HepG2 (cell line): ENCODE measurements around the gene NOTCH3. TPM values are rescaled to one million over a fixed set of nuclear protein-coding genes. Genes with fewer than 3 reads are reported as not detected.

ENCODE experiments used
- ARID2 ChIP-seq: sonication (generic); formaldehyde crosslinking; IDR thresholded peaks from 2 replicates; pipeline ENCODE4 v1.8.1; 2022; ENCODE audit warnings: mild to moderate bottlenecking, missing genetic modification reagents, borderline replicate concordance
- DRAP1 ChIP-seq: IDR thresholded peaks from 2 replicates; pipeline ENCODE4 v1.6.1; 2016; ENCODE audit warnings: missing genetic modification reagents, missing compliant biosample characterization
- ETS1 ChIP-seq: sonication (generic); formaldehyde crosslinking; IDR thresholded peaks from 2 replicates; pipeline ENCODE4 v1.4.0; 2020; ENCODE audit warnings: missing genetic modification reagents
- GRHL1 ChIP-seq: sonication (generic); formaldehyde crosslinking; conservative IDR thresholded peaks from 2 replicates; pipeline ENCODE4 v1.8.0; 2022; ENCODE audit warnings: missing genetic modification reagents
- HNRNPK ChIP-seq: fragments of 200-400 bp; formaldehyde crosslinking; IDR thresholded peaks from 2 replicates; pipeline ENCODE4 v1.6.1; 2018; ENCODE audit warnings: low read length, low read depth, moderate library complexity, mild to moderate bottlenecking; ENCODE audit not compliant: poor library complexity, severe bottlenecking
- HOXA9 ChIP-seq: sonication (generic); formaldehyde crosslinking; IDR thresholded peaks from 2 replicates; pipeline ENCODE4 v1.8.1; 2022; ENCODE audit warnings: missing genetic modification reagents, mild to moderate bottlenecking, moderate library complexity, borderline replicate concordance
- JUN ChIP-seq: sonication (generic); formaldehyde crosslinking; IDR thresholded peaks from 2 replicates; pipeline ENCODE4 v1.4.0; 2020; ENCODE audit warnings: mild to moderate bottlenecking, missing genetic modification reagents
- MTA3 ChIP-seq: sonication (generic); formaldehyde crosslinking; IDR thresholded peaks from 2 replicates; pipeline ENCODE4 v1.4.0; 2020; ENCODE audit warnings: missing genetic modification reagents
- MZF1 ChIP-seq: sonication (generic); formaldehyde crosslinking; IDR thresholded peaks from 2 replicates; pipeline ENCODE4 v1.8.1; 2023; ENCODE audit warnings: mild to moderate bottlenecking, missing genetic modification reagents, borderline replicate concordance
- NR0B2 ChIP-seq: sonication (generic); formaldehyde crosslinking; IDR thresholded peaks from 2 replicates; pipeline ENCODE4 v1.4.0; 2020; ENCODE audit warnings: mild to moderate bottlenecking, missing genetic modification reagents
- PHF8 ChIP-seq: sonication (generic); formaldehyde crosslinking; IDR thresholded peaks from 2 replicates; pipeline ENCODE4 v1.5.0; 2020; ENCODE audit warnings: missing genetic modification reagents
- RORA ChIP-seq: sonication (generic); formaldehyde crosslinking; IDR thresholded peaks from 2 replicates; pipeline ENCODE4 v1.5.0; 2020; ENCODE audit warnings: mild to moderate bottlenecking, missing genetic modification reagents, moderate library complexity
- SP4 ChIP-seq: sonication (generic); formaldehyde crosslinking; IDR thresholded peaks from 2 replicates; pipeline ENCODE4 v1.8.1; 2023; ENCODE audit warnings: mild to moderate bottlenecking, missing genetic modification reagents
- SPEN ChIP-seq: sonication (generic); formaldehyde crosslinking; IDR thresholded peaks from 2 replicates; pipeline ENCODE4 v1.5.1; 2020; ENCODE audit warnings: low read depth, mild to moderate bottlenecking, missing genetic modification reagents
- THYN1 ChIP-seq: sonication (generic); formaldehyde crosslinking; IDR thresholded peaks from 2 replicates; pipeline ENCODE4 v1.8.1; 2023; ENCODE audit warnings: low read depth, mild to moderate bottlenecking, moderate library complexity, missing genetic modification reagents, borderline replicate concordance
- ZBTB49 ChIP-seq: sonication (generic); formaldehyde crosslinking; IDR thresholded peaks from 2 replicates; pipeline ENCODE4 v1.4.0; 2020; ENCODE audit warnings: missing genetic modification reagents, borderline replicate concordance
- ZC3H13 ChIP-seq: sonication (generic); formaldehyde crosslinking; IDR thresholded peaks from 2 replicates; pipeline ENCODE4 v1.8.1; 2023; ENCODE audit warnings: mild to moderate bottlenecking, missing genetic modification reagents, moderate library complexity
- ZKSCAN5 ChIP-seq: sonication (generic); formaldehyde crosslinking; IDR thresholded peaks from 2 replicates; pipeline ENCODE4 v1.5.1; 2020; ENCODE audit warnings: mild to moderate bottlenecking, missing genetic modification reagents
- ZMYM2 ChIP-seq: sonication (generic); formaldehyde crosslinking; IDR thresholded peaks from 2 replicates; pipeline ENCODE4 v1.8.0; 2022; ENCODE audit warnings: mild to moderate bottlenecking, missing genetic modification reagents
- ZNF383 ChIP-seq: sonication (generic); formaldehyde crosslinking; IDR thresholded peaks from 2 replicates; pipeline ENCODE4 v1.4.0; 2020; ENCODE audit warnings: missing genetic modification reagents, mild to moderate bottlenecking, borderline replicate concordance
- ZNF550 ChIP-seq: sonication (generic); formaldehyde crosslinking; IDR thresholded peaks from 2 replicates; pipeline ENCODE4 v1.4.0; 2020; ENCODE audit warnings: mild to moderate bottlenecking, missing genetic modification reagents, borderline replicate concordance
- ZNF577 ChIP-seq: sonication (generic); formaldehyde crosslinking; IDR thresholded peaks from 2 replicates; pipeline ENCODE4 v1.4.0; 2020; ENCODE audit warnings: mild to moderate bottlenecking, low read depth, missing genetic modification reagents, borderline replicate concordance
- ZNF616 ChIP-seq: sonication (generic); formaldehyde crosslinking; IDR thresholded peaks from 2 replicates; pipeline ENCODE4 v1.5.0; 2020; ENCODE audit warnings: low read depth, mild to moderate bottlenecking, missing genetic modification reagents
- ZNF816 ChIP-seq: sonication (generic); formaldehyde crosslinking; IDR thresholded peaks from 2 replicates; pipeline ENCODE4 v1.8.0; 2022; ENCODE audit warnings: missing genetic modification reagents, mild to moderate bottlenecking, borderline replicate concordance
- polyA plus RNA-seq, 8 experiments: library from polyadenylated mRNA; depleted of rRNA in 3 of 8; stranded (reverse) in 7 of 8; unstranded in 1 of 8; fragments of >200 nt; fragmentation: Illumina TruSeq in 4 of 8; extraction: Trizol in 4 of 8; gene quantifications; 2 replicates each; pipeline versions ENCODE4 v1.2.1 to v1.2.3, GENCODE V29; 2011 to 2016; ENCODE audit warnings: low read depth in 4 of 8, missing spikeins in 1 of 8, mixed read lengths in 1 of 8; ENCODE audit not compliant: insufficient read depth in 1 of 8
- total RNA-seq, 5 experiments: library from RNA; depleted of rRNA; stranded (reverse); fragments of >200 nt; fragmentation: Illumina TruSeq; extraction: Trizol; gene quantifications; 2 replicates each; pipeline ENCODE4 v1.2.3, GENCODE V29; 2016; ENCODE audit warnings: low read depth in 1 of 5

NOTCH3 gene
- total and polyA plus RNA-seq, 2 of the 13 experiments (the other 11 are each of a cell fraction or from before 2014, with no cell fraction given), result 0.09 to 0.28 TPM

GRCh38 chr19:15124572-15125231 is 76.1 kb downstream of the NOTCH3 start (continued):
- TF ChIP-seq ZNF616 (CRISPR knock-in tag) (no peak), HNRNPK (no peak), DRAP1 (no peak), ZC3H13 (CRISPR knock-in tag) (no peak), MZF1 (no peak), ZNF577 (CRISPR knock-in tag) (no peak), HOXA9 (CRISPR knock-in tag) (no peak), RORA (CRISPR knock-in tag) (no peak), THYN1 (CRISPR knock-in tag) (no peak), ZNF550 (CRISPR knock-in tag) (no peak), PHF8 (CRISPR knock-in tag) (peak; percentile 34; the same call in 1 of the 2 replicates), SPEN (no peak), ZBTB49 (CRISPR knock-in tag) (no peak), NR0B2 (CRISPR knock-in tag) (no peak), ZNF383 (no peak), MTA3 (CRISPR knock-in tag) (no peak), JUN (CRISPR knock-in tag) (no peak; the same call in 1 of the 2 replicates), ARID2 (no peak), ZKSCAN5 (CRISPR knock-in tag) (no peak), SP4 (CRISPR knock-in tag) (0 out of 2 replicates have a peak, but pooled peaks have one; percentile 16), GRHL1 (CRISPR knock-in tag) (no peak), ETS1 (CRISPR knock-in tag) (0 out of 2 replicates have a peak, but pooled peaks have one; percentile 5), ZNF816 (CRISPR knock-in tag) (no peak), ZMYM2 (CRISPR knock-in tag) (no peak)
